Measurements from ENCODE around the gene SNX12.

- TF ChIP-seq EZH2 (IDR thresholded peaks at IDR 0.05; ENCODE audit: insufficient read depth, poor library complexity, severe bottlenecking) (no peak), EZH2phosphoT487 (IDR thresholded peaks at IDR 0.05; ENCODE audit: insufficient read depth, low read depth) (no peak)
Measured at GRCh38 chrX:71067089-71067488, 1.0 kb downstream of the SNX12 start.
